ENCODE measurements around the gene MEIKIN.

Gene MEIKIN

DNA sequence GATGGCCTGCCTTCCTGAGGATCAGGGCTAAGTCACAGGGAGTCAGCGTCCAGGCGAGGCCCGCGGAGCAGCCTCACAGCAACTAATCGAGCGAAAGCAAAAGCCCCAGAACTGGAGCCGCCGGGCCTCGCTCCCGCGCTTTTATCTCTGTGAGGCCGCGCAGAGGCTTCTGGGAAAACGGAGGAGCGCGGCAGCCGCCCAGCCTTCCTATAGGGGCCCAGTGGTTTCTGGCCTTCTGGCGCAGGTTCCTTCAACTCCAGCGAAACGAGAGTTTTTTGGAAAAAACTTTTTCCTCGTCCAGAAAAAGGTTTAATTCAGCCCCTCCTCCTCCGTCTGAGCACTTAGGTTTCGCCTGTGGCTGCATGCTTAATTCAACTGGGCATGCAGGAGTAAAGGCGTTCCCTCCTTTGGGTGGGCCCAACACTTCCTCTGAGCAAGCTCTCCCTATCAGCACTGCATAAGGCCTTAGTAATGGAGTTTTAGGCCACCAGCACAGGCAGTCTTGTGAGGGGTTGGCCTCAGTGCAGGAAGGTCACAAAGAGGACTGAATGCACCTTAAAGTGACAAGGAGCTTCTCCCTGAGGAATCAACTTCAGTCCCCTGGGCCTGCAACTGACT lies at the start of gene MEIKIN:
Gene MEIKIN (minus strand): TSS at position 113 of the 618 bp plus-strand sequence. CDS start 158 bp downstream, outside the sequence.
- DNase-seq (ENCODE audit: insufficient read length, low spot score): no peak
- no peak for FAIRE-seq

- DNase-seq (ENCODE audit: insufficient read length, low spot score) (no peak), FAIRE-seq (no peak)
These were observed 49.2 kb upstream of the MEIKIN start for GRCh38 chr5:131994533-131995226.

DNA sequence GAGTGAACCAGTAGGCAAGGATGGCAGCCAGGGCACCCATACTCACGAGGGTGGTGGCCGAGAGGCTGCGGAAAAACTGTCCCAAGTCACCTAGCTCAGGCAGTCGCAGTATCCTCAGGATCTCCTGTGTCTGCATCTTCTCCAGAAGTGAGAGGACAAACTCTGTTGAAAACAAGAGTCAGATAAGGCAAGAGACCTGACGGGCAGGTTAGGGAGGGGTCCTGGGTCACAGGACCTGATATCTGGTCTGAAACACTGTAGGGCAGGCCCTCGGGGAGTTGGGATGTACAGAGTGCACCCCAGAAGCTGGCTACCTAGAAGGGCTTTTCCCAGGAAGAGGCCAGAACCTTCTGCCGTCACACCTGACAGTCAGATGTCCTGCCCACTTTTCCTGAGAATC lies 48.6 kb upstream of the MEIKIN start:
- no peak for DNase-seq (ENCODE audit: insufficient read length, low spot score)
- no peak for FAIRE-seq

GRCh38 chr5:131993676-131994075 lies 48.2 kb upstream of the MEIKIN start:
- DNase-seq (ENCODE audit: insufficient read length, low spot score) (no peak), FAIRE-seq (no peak)

GRCh38 chr5:131992370-131992769 lies 46.9 kb upstream of the MEIKIN start:
- DNase-seq (ENCODE audit: insufficient read length, low spot score): no peak
- no peak for FAIRE-seq

DNA sequence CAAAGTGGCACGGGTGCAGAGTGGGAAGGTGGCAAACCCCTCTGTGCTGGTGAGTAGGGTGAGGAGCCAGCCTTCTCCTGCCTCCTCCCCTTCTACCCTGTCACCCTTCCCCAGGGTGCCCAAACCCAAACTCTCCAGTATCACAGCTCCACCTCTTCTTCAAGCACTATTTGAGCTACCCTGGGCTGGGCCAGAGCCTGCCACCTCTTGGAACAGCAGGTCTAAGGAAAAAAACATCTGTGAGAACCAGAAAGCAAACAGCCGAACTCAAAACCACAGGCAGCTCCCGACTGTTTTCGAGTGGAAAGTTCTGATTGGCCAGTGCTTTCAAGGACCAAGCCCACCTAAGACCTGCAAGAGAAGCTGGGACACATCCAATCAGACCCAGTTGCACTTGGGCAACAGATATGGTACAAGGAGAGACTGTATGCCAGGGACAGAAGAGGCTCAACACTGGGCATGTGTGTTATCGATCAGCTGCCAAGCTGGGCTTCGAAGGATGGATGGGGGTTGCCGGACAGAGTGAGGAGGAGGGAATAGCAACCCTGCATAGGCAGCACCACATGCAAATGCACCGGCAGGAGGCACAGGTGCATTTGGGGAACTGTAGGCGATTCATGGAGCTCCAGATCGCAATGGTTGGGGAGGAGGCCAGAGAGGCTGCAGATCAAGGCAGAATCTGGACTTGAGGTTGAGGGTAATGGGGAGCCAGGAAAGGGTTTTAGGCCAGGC lies 46.3 kb upstream of the MEIKIN start:
- DNase-seq (ENCODE audit: insufficient read length, low spot score) (no peak), FAIRE-seq (no peak)

DNA sequence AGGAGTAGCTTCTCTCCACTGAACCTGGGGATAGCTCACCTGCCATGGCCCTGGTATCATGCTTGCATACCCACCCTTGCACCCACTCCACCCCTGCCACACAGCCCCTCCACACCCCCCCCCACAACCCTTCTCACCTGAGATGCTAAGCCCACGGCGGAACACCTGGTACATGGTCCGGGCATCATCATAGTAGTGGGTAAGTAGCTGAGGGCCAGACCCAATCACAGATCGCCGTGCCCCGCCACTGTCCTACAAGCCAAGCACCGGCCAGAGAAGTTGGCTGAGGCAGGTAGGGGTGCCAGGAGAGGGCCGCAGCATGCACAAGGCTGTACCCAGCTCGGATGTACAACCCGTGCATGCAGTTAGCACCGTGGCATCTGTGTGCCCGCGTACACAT lies 45.3 kb upstream of the MEIKIN start:
- FAIRE-seq: no peak
- DNase-seq (ENCODE audit: insufficient read length, low spot score): no peak

DNA sequence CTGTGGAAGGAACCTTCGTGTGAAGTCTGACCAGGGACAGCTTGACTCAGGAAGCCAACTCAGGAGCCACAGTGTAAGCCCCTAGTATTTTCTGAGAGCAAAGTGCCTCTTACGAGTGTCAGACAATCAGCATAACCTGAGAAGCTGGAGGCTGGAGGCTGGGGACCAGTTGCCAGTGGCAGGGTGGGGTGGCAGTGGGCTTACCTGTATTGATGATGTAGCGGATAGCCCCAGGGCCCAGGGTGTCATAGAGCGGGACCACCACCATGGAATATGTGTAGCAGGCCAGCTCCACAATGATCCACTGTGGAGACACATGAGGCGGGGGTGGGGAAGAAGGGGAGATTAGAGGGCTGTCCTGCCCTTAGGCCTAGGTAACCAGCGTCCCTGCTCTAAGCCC lies 43.1 kb upstream of the MEIKIN start:
- FAIRE-seq (no peak), DNase-seq (ENCODE audit: insufficient read length, low spot score) (no peak)

DNA sequence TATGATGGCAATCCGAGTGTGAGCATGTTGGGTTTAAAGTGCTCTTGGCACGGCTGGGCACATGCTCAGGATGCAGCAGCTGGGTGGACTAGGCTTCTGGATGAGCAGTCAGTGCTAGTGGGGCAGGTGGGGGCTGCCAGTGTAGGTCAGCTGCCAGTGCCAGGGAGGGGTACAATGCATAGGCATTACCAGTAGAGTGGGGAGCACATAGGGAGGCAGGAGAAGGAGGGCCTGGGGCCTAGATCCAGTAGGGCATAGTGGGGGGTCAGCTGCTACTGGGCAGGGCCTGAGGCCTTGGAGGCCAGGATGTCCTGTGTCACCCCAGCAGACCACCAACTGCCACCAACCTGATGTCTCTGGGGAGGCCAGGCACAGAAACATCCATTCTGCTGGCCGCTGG lies 41.8 kb upstream of the MEIKIN start:
- DNase-seq (ENCODE audit: insufficient read length, low spot score) (no peak), FAIRE-seq (no peak)

GRCh38 chr5:131986161-131986912 lies 40.9 kb upstream of the MEIKIN start:
- FAIRE-seq: no peak

GRCh38 chr5:131984956-131985665 lies 39.6 kb upstream of the MEIKIN start:
- FAIRE-seq (no peak), DNase-seq (ENCODE audit: insufficient read length, low spot score) (no peak)

More at GRCh38 chr5:131986161-131986912, 40.9 kb upstream of the MEIKIN start:
- DNase-seq (ENCODE audit: insufficient read length, low spot score): no peak

- FAIRE-seq (no peak), DNase-seq (ENCODE audit: insufficient read length, low spot score) (no peak)
These were observed 37.8 kb upstream of the MEIKIN start for GRCh38 chr5:131983244-131983771.

DNA sequence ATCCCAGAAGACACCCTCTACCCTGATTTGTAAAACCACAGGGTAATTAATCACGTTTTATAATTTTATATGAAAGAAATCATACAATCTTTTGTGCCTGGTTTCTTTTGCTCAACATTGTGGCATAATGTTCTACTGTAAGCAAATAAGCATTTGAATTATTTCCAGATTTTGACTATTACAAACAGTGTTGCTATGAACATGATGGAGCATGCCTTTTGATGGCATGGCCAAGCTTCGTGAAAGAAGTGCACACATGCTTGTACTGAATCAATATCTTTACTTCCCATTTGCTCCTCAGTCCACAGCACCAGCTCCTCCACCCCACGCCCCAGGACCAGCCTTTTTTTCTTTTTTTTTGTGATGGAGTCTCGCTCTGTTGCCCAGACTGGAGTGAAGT lies 36.1 kb upstream of the MEIKIN start:
- FAIRE-seq (no peak), DNase-seq (ENCODE audit: insufficient read length, low spot score) (no peak)

- FAIRE-seq (no peak), DNase-seq (ENCODE audit: insufficient read length, low spot score) (no peak)
These were observed 35.2 kb upstream of the MEIKIN start for GRCh38 chr5:131980696-131981095.

- FAIRE-seq (no peak), DNase-seq (ENCODE audit: insufficient read length, low spot score) (no peak)
These were observed 34.4 kb upstream of the MEIKIN start for GRCh38 chr5:131979816-131980215.

DNA sequence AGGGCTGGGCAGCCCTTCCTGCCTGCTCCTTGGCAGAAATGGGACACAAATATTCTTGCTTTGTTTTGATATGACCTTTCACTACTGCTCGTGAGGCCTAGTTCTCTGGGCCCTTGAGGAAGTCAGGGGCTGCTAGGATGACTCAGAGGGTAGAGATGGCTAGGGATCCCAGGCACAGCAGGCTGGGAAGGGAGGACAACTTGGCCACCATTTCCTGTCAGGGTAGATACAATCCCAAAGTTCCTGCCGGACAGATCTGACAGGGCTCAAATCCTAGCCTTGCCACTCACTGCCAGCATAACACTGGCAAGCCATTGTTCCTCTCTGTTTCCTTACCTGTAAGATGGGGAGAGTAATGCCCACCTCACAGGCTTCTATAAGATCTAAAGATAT lies 31.7 kb upstream of the MEIKIN start:
- FAIRE-seq: no peak
- no peak for DNase-seq (ENCODE audit: insufficient read length, low spot score)

GRCh38 chr5:131976414-131977211 lies 31.1 kb upstream of the MEIKIN start:
- DNase-seq (ENCODE audit: insufficient read length, low spot score): no peak
- FAIRE-seq: no peak

GRCh38 chr5:131974956-131975726 lies 29.7 kb upstream of the MEIKIN start:
- FAIRE-seq (no peak), DNase-seq (ENCODE audit: insufficient read length, low spot score) (no peak)

GRCh38 chr5:131974622-131974955 lies 29.1 kb upstream of the MEIKIN start:
- FAIRE-seq: no peak
- no peak for DNase-seq (ENCODE audit: insufficient read length, low spot score)
